HG03378 (cell line): ENCODE data around the gene RTRAF.

ENCODE experiments used
- ATAC-seq: cut with Tn5 transposase; IDR thresholded peaks from one replicate; pipeline ENCODE4 v1.9.1; 2021; ENCODE audit warnings: mild to moderate bottlenecking, moderate library complexity; ENCODE audit not compliant: unreplicated experiment

Gene RTRAF

DNA sequence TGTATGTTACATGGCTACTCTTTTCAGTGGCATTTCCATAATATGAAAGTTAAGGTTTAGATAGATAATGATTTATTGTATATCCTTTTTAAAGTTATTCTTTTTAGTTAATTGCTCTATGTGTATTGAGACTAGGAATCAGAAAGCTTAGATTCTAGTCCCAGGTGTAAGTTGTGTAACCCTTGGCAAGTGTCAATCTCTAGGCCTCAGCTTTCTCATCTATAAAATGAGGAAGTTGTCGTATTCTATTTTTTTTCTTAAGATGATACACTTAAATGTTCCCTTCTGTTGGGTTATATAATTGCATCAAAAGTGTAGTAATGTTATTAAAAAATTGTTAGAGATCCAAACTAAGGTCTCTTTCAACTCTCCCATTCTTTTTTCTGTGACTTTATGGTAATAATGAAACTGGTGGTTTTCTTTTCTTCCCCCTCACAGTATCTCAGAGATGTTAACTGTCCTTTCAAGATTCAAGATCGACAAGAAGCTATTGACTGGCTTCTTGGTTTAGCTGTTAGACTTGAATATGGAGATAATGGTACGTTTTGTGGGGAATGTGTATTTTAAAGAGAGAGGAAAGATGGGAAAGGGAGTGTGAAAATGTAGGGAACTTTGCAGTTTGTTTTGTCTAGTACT is 4.1 kb downstream of the RTRAF start:
- no peak for ATAC-seq

DNA sequence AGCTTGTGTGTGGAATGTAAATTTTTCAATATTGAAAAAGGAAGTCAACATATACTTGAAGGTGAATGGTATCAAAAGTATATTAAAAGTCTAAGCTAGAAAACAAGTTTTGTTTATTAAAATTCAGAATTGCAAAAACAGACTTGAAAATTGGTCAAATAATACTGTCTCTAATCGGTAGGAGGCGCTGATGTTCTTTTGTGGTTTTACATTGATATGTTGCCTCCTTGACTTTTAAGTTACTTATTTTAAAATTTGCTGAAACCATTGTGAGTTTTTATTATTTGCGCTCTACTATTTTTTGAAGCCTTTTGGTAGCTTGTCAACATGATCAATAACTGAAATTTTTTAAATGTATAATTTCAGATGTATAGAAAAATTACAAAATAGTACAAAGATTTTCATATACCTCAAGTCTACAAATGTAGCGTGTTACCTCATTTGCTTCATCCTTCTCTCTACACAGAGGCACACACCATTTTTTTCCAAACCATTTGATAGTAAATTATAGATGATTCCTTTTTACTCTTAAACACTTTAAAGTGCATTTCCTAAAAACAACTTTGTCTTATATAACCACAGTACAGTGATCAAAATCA is 6.9 kb downstream of the RTRAF start:
- no peak for ATAC-seq

DNA sequence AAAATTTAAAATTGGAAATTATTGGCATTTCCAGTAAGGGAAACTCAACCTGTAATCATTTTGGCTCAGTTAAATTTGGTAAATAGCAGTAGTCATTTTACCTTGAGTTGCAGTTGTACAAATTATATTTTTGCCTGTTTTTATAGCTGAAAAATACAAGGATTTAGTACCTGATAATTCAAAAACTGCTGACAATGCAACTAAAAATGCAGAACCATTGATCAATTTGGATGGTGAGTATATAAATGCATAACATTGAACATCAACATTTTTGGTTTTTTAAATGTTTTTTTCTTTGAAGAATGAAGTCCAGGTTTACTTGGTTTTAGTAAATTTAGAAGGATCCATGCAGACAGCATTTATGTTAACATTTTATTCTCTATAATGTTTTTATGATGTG is 9.0 kb downstream of the RTRAF start:
- no peak for ATAC-seq

DNA sequence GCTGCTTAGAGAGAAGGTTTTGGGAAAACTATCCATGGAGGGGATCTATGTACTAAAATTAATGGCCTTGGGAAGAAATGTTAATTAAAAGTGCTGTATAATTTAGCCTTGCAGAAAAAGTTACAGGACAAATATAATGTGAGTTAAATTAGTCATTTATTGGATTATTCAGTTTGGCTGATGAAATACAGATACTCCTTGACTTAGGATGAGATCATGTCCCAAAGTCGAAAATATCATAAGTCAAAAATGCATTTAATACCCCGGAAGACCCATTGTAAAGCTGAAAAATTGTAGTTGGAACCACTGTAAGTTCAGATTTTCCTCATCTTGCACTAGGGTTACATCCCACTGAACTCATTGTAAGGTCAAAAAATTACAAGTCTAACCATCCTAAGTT is 9.7 kb downstream of the RTRAF start:
- ATAC-seq: no peak

DNA sequence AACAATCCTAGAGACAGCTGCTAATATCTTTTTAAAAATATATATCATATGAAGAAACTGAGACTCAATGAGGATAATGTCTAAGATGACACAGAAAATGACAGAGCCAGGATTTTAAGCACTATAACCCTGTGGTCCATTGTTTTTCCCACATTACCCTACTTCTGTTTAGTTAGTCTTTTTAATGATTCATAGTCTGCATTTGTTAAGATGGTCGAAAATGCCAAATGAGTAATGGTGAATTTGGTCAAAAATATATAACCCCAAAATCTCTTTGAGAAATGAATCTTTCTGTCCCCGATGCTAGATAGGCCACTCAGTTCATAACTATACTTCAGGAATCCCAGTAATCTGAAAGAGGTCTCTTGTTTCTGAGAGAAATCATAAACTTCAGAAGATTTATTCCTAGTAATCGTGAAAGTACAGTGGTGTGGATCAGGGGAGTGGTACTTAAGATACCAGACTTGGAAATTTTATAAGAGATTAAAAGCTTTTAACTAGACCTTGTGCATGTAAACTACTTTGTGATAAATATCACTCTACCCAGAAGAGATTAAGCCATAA is 10.8 kb downstream of the RTRAF start:
- ATAC-seq: no peak

DNA sequence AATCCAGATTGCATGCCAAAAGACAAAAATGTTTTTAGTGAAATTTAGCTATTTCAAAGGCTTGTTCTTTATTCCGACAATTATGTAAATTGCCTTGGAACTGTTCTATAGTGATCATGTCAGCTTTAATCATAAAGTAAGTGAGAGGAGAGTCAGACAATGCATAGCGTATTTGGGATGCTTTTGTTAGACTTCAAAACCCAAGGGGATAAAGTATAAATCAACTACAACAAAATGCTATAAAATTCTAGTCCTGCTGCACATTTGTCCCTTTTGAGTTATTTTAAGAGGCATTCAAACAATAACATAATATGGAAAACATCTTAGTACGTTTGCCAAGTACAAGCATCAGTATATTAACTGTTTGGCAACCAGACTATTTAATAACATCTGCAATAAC is 11.3 kb downstream of the RTRAF start:
- ATAC-seq: no peak

DNA sequence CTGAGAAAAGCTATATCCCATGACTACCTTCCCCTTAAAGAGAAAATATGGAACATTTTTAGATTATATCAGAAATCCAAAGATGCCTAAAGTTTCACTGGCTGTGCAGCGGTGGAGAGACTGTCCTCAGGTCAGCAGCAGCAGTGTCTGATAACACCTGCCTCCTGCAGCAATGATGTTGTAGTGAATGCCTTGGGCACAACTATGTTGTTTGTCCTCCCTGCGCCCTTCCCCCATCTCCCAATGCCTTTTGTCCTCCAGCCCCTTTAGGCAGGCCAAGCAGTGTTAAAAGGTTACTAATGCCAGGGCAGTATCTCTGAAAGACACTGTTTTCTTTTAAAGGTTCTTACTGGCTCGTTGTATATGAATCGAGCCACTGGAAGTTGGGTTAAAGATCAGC is 13.2 kb downstream of the RTRAF start:
- no peak for ATAC-seq

DNA sequence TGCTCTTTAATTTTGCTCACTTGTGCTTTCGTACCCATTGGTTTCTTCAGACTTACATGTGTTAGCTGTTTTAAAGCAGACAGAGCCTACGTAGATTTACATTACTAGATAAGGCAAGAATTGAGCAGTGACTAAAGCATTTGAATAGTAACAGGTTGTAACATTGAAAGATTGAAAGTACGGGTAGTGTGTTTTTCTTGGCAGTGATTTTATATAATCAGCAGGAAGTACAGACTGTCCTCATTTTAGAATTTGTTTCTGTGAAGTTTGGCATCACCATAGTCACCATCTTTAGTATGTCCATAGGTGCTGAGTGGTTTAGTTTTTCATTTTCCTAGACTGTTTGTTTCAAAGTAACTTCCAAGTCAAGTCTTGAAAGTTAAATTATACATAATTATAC is 14.0 kb downstream of the RTRAF start:
- no peak for ATAC-seq

DNA sequence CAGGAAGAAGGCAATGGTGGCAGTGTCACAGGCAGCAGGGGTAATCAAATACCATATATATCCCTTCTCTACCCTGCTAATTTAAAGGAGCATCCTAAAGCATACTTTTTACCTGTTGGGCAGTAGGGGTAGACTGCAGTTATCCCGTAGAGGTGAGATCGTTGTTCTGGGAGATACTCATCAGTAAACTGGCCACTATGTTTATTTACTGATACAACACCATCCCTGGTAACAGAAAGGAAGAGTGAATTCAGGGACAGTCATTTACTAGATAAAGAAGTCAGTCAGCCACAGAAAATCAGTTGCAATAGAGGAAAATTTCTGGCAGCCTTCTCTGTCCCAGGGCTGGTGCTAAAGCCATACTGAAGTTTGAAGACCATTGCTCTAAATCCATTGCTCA is 16.3 kb downstream of the RTRAF start:
- no peak for ATAC-seq

DNA sequence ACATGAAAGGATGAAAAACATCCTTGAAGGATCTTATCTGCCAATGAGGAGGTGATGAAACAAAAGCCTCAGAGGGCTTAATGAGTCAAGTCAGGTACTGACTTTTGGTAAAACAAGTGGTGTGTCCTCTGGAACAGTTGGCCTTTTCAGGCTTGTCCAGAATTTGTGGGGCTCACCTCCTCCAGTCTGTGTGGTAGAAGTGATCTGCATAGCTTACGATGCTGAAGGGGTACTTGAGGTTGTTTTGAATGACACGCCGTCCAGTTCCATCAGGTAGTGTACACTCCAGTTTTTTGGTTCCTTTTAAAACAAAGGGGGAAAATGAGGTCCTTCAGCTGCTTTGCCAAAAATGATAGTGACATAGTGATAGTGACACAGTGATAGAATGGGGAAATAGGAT is 17.0 kb downstream of the RTRAF start:
- ATAC-seq: no peak

DNA sequence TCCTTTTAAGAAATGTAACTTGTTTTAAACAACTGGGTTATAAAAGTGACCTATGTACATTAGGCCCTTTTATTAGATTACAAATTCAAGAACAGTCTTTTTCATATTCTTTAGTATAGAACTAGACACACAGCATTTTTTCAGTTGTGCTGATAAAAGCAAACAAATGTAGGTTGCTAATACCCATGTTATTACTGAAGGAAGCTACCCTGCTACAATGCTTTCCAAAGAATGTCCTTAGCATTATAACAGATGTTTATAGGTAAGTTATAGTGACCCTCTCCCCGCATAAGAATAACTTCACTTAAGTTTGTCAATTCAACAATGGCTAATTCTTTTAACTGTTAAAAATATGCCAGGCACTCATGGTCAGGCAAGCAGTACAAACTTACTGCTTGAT is 17.9 kb downstream of the RTRAF start:
- no peak for ATAC-seq

DNA sequence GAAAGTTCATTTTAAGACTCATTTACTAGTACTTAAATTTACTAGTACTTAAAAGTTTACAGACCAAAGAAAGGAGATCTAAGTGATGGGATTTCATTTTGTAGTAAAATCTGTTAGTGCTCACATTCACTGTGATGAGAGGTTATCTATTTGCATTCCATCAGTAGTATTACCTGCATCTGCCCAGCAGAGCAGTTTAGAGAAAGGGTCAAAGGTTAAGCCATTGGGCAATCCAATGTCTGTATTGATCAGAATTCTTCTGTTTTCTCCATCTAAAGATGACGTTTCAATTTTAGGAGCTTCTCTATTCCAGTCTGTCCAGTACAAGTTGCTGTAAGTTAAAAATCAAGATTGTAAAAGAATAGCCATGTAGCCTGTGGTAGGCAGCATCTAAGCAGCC is 18.3 kb downstream of the RTRAF start:
- ATAC-seq: no peak

DNA sequence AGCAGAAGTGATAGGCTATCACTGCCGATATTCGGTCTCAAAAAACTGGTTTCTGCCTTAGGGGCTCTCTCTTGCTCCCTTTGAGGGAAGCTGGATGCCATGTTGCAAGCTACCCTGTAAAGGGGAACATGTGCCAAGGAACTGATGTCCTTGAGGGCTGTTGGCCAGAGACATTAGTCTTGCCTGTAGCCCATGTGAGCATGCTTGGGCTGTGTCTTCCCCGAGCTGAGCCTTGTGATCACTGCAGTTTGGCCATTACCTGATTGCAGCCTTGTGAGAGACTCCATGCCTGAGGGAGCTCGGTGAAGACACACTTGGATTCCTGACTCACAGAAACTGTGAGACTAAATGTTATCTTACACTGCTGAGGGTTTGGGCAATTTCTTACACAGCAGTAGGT is 18.8 kb downstream of the RTRAF start:
- ATAC-seq: no peak

DNA sequence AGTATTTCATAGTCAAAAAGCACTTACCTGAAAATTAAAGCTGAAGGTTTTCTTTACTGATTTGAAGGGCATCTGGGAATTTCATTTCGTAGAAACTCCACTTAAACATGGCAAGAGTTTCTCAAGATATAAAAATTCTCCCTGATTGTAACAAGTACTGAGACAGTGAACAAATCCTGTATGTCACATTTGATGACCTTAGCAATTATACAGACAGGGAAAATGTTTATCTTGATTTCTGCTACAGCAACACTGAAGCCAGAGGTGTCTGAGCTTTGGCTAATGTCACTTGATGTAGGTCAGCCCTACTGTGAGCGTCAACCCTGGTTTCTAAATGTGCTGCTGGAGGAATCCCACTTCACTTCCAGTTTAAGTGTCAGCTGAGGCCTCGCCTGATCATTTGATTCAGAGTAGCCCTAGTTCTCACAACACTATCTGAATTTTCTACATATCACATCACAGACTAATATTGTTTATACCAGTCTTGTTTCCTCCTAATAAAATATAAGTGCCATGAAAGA is 20.9 kb downstream of the RTRAF start:
- ATAC-seq: no peak

DNA sequence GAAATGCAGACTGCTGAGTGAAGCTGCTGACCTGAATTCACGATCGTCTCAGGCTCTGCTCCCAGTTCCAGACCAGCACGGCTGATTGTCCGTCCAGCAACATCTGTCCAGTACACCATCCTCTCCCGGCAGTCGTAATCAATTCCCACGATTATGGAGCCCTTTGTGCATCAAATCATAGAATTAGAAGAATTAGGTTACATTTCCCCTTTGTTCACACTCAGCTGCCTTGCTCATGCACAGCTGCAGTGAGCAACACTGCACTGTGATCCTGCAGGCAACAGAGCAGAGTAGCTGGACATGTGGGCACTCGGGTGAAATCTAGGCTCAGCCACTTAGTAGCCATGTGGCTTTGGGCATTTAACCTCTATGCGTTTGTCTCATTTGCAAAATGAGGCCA is 22.2 kb downstream of the RTRAF start:
- ATAC-seq: no peak

DNA sequence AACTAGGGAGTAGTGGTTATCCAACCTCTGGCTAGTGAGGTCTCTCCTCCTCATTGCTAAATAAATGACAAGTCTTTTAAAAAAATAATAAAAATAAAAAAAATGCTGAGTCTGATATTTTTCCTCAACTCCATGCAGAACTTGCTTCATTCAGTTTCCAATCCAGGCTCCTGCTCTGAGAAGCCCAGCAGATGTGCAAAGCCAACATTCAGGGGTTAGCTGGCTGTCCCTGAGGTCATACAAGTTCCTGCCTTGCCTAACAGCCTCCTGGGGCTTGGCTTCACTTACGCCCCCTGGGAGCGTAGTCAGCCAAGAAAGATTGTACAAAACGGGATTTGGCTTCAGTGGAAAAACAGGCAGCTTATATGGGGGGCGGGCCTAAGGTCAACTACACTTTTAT is 23.3 kb downstream of the RTRAF start:
- no peak for ATAC-seq

DNA sequence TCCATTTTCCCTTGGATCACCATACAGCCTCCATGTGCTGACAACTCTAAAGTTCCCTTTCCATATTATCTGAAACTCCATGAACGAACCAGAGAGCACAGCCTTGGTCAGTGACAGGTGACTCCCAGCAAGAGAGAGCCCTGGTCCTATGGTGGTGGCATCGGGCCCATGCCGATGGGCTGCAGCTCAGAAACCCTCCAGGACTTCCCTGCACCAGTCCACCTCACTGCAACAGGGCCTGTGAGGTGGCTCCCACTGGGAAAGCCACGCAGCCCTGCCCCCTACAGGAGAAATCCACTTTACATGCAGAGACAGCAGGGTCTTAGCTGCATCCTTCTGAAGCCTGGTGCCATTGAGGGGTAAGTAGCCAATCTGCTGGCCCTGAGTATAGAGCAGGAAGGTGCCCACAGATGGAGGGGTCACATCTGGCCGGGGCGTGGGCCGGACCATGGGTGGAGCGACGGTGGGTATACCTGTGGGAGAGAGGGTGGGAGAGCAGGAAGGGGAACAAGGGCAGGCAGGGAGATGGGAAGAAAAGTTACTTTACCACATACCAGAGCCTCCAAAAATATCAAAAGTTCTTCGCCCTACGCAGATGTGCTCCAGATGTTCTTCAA is 24.7 kb downstream of the RTRAF start:
- no peak for ATAC-seq

DNA sequence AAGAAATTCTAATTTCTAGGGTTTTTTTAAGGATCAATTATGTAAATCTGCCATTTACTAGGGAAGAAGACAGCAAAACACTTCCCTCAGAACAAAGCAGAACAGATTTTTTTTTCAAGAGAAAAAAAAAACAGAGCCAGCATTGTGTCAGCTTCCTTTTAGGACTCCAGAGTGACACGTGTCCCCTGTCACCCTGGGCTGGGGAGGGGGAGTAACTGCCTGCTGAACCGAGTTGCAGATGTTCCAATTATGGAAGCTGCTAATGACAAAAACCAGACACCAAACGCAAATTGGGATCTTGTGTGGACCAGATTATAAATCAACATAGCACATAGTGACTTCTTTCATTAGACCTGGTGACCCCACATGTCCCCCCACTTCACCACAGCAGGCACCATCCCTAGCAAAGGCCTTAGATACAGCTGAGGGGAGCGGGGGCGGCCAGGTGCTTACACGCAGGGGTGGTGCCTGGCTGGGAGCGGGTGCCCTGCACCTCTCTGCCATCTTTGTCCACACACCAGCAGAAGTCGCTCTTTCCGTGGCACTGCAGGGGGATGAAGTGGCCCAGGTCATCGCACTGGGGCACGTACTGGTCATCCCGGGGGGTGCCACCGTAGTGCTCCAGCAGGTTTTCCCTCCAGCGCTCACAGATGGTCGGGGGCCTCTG is 25.4 kb downstream of the RTRAF start:
- no peak for ATAC-seq

DNA sequence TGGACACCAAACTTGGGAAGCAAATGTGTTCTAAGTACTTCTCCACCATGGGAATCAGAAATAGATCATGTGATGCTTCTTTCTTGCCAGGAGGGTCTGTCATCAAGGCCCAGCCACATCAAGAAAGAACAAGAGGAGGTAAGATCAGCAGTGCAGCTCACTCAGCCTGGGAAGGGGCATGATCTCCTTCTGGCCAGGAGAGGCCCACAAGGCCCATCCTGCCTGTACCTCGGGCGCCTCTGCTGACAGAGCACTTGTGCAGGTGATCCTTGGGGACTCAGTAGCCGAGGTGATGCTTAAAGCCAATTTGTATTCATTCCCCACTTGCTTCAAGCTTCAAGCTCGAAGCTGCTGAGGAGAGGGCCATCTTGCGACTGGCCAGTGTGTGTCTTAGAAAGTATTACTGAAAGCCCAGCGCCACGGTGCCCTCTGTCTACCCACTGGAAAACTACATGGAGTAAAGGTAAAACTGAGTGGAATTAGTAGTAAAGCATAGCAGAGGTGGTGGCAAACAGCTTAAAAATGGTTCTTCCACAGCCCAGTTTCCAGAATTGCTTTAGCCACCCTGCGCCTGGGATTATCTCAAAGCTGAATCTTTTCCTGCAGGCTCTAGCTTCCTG is 26.2 kb downstream of the RTRAF start:
- no peak for ATAC-seq

DNA sequence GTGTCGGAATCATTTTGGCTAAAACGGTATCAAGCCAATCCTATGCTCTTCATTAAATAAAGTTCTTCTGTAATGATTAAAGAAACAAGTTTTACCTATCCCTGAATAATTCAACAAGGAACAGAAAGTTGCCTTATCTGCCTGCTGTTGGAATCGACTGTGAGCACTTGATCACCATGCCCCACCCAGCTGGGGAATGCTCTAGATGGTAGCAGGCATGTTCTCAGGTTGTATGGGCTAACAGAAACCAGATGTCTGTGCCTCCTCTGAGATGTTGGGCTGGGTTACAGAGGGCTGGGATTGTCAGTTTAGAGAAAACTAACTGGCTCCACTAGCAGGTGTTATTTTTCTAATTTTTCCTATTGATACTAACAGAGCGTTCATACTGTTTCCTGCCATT is 28.9 kb downstream of the RTRAF start:
- no peak for ATAC-seq

DNA sequence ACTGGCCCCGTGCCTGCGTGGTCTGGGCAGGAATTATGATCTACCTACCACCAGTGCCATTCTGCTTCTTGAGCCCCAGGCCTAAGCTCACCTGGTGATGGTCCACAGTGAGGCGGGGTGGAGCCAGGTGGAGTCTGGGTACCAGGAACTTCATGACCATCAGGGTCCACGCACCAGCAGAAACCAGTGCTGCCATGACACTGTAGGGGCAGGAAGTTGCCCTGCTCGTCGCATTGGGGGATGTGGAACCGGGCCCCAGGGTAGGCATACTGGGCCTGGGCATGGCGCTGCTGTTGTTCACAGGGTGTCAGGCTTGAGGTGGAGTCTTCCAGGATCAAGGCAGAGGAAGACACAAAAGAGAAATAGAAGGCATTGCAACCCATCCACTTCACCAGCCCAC is 29.6 kb downstream of the RTRAF start:
- ATAC-seq: no peak
